T-helper 2 cell treated with Interferon-gamma antibody and Interleukin-4, amounts not matched to agents 5 μg/mL and 100 μg/mL, for 36 hours (primary cell): Measurements from ENCODE around the gene GRK5.
"Not testable (repeated sequence)": the region's sequence is repeated elsewhere in the genome, so short reads cannot be mapped to it uniquely, and the experiment has no call there.

Source experiments
- DNase-seq: peaks from one replicate; pipeline ENCODE4 v3.0.0; 2021; ENCODE audit warnings: low spot score
- H3K27ac Mint-ChIP-seq: one replicate; pipeline ENCODE4 v1.8.0; 2021; ENCODE audit warnings: mild to moderate bottlenecking, mixed read lengths
- H3K27me3 Mint-ChIP-seq: one replicate; pipeline ENCODE4 v1.8.0; 2021; ENCODE audit warnings: low read depth, mixed read lengths
- H3K36me3 Mint-ChIP-seq: one replicate; pipeline ENCODE4 v1.8.0; 2021; ENCODE audit warnings: low read depth, mixed read lengths
- H3K4me1 Mint-ChIP-seq: one replicate; pipeline ENCODE4 v1.8.0; 2021; ENCODE audit warnings: low read depth, mixed read lengths
- H3K4me3 Mint-ChIP-seq: one replicate; pipeline ENCODE4 v1.8.0; 2022; ENCODE audit warnings: mild to moderate bottlenecking, moderate library complexity, mixed read lengths
- H3K9me3 Mint-ChIP-seq: one replicate; pipeline ENCODE4 v1.8.0; 2021; ENCODE audit warnings: mixed read lengths

Gene GRK5

DNA sequence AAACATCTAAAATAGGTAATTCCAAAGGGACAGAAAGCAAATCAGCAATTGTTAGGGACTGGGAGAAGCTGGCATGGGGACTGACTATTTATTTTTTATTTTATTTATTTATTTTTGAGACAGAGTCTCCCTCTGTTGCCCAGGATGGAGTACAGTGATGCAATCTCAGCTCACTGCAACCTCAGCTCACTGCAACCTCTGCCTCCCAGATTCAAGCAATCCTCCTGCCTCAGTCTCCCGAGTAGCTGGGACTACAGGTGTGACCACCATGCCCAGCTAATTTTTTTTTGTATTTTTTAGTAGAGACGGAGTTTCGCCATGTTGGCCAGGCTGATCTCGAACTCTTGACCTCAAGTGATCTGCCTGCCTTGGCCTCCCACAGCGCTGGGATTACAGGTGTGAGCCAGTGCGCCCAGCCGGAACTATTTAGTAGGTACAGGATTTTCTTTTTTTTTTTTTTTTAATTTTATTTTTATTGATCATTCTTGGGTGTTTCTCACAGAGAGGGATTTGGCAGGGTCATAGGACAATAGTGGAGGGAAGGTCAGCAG, 26.4 kb upstream of the GRK5 start:
- not testable (repeated sequence) for H3K4me3 Mint-ChIP-seq, H3K27ac Mint-ChIP-seq, H3K9me3 Mint-ChIP-seq, DNase-seq, H3K27me3 Mint-ChIP-seq
- Mint-ChIP-seq H3K36me3 (peaks cover 18% of the 10 kb centered on the region), H3K4me1 (peaks cover 28% of the 10 kb centered on the region)

DNA sequence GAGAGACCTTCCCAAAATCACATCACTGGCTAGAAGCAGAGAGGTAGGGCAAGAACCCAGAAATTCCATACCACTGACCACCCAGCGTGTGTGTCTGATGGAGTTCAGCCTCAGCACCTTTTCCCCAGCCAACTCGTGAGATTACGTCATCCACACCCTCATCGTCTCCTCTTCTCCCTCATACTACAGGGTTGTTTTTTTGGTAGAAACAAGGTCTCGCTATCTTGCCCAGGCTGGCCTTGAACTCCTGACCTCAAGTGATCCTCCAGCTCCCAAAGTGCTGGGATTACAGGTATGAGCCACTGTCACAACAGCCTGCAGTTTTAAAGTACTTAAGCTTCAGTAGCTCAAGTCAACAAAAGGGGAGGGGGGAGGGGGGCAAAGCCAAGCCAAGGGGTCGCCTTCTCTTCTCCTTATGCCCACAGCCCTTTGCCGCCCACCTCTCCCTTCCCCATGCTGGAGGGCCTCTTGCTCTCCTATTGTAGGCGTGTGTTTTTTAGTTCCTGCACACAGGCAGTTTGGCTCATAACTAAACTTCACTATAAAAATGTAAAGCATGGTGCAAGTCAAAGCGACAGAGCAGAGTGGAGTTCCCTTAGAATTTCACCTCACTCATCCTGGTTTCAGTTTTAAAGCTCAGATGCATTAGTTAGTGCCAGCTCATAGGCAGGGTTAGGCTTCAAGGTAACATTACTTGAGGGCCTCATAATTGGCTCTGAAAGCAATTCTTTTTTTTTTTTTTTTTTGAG, 23.5 kb upstream of the GRK5 start:
- H3K27ac Mint-ChIP-seq = peak overlapping the region; percentile 79
- H3K9me3 Mint-ChIP-seq = no peaks in the 10 kb centered on the region
- no peak for DNase-seq
- no peaks in the 10 kb centered on the region for H3K27me3 Mint-ChIP-seq
- peaks cover 1% of the 10 kb centered on the region for H3K36me3 Mint-ChIP-seq
- H3K4me1 Mint-ChIP-seq = peaks cover 11% of the 10 kb centered on the region
- no peak overlapping the region for H3K4me3 Mint-ChIP-seq

DNA sequence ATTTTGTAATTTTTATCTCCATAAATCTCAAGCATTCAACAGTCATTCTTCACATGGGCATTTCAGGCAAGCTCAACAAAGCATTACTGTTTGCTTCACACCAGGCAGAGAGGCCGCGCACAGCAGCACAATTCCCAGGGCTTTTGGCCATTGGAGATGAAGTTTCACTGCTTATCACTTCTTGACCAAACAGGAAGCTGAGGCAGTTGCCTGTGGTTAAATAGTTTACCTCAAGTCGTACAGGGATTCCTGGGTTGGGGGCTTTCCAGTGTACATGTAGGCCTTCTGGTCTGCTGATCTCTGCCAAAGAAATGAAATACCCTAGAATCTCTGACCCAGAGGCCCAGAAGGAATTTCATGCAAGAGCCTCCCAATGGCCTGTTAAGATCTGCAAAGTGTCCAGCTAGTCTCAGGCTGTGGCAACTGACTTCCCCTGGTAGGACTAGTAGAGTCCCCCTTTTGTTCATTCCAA, 17.5 kb upstream of the GRK5 start:
- peak; percentile 49 for DNase-seq
- H3K4me3 Mint-ChIP-seq = peak overlapping the region; percentile 40
- no peaks in the 10 kb centered on the region for H3K27me3 Mint-ChIP-seq
- no peaks in the 10 kb centered on the region for H3K36me3 Mint-ChIP-seq
- peaks cover 17% of the 10 kb centered on the region for H3K4me1 Mint-ChIP-seq
- peak overlapping the region; percentile 3 for H3K27ac Mint-ChIP-seq
- H3K9me3 Mint-ChIP-seq = no peaks in the 10 kb centered on the region

DNA sequence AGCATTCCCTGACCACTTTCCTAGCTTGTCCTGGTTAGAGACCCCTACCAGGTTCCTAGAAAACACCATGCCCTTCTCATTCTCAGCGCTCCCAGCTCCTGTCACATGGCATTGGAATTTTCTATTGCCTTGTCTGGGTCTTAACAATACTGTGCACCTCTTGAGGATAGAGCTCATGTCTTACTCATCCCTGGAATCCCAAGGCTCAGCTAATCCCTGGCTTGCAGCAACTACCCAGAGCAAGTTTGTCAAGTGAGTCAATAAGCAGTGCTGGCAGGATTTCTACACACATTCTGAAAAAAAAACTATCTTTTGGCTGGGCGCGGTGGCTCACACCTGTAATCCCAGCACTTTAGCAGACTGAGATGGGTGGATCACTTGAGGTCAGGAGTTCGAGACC, 17.0 kb upstream of the GRK5 start:
- Mint-ChIP-seq H3K27ac (no peak overlapping the region), H3K36me3 (no peaks in the 10 kb centered on the region)

DNA sequence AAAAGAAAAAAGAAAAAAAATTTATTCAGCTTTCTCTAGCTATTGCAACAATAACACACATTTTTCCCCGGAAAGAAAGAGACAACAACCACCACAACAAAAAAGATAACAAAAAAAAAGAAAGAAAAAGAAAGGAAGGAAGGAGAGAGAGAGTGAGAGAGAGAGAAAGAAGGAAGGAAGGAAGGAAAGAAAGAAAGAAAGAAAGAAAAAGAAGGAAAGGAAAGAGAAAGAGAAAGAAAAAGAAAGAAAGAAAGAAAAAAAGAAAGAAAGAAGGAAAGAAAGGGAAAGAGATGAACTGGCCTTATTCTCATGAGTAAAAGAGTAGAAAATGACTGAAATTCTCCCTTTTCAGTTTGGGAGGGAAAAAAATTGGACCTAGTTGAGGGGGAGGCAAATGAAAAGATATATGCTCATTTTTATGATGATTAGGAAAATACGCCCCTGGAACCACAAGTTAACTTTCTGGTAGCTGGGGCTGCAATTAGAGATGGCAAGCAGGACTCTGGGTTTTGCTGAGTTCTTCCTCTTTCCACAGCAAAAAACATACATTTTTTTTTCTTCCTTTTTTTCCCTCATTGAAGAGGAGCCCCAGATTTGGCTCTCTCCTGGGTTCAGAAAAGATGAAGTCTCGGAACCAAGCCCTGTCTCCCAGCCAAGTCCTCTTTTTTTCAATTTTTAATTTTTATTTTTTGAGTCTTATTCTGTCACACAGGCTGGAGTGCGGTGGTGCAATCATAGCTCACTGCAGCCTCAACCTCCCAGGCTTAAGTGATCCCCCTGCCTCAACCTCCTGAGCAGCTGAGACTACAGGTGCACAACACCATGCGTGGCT, 16.2 kb upstream of the GRK5 start:
- no peak for DNase-seq
- Mint-ChIP-seq H3K36me3 (no peaks in the 10 kb centered on the region), H3K27ac (peak overlapping the region; percentile 56), H3K27me3 (no peaks in the 10 kb centered on the region), H3K4me1 (peaks cover 25% of the 10 kb centered on the region), H3K9me3 (no peaks in the 10 kb centered on the region), H3K4me3 (no peak overlapping the region)

More for the DNA sequence above, 17.0 kb upstream of the GRK5 start:
- Mint-ChIP-seq H3K4me3 (peak overlapping the region; percentile 40), H3K9me3 (no peaks in the 10 kb centered on the region), H3K4me1 (peaks cover 21% of the 10 kb centered on the region), H3K27me3 (no peaks in the 10 kb centered on the region)
- DNase-seq = no peak

DNA sequence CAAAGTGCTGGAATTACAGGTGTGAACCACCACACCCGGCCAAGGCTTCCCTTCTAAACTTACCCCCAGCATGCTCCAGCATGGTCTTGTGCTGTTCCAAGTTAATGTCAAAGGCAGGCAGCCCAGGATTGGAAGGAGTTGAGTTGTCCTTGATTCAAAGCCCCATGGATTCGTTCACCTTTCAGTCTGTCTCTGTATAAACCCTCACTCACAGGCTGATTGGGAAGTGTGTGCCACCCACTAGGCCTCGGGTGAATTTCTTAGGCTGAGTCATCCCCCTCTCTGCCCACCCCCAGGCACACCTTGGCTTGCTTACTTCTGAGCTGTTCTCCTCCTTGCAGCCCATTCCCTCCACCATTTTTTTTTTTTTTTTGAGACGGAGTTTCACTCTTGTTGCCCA, 15.5 kb upstream of the GRK5 start:
- DNase-seq = no peak
- Mint-ChIP-seq H3K4me3 (no peak overlapping the region), H3K36me3 (no peaks in the 10 kb centered on the region), H3K4me1 (peaks cover 25% of the 10 kb centered on the region), H3K9me3 (no peaks in the 10 kb centered on the region), H3K27ac (no peak overlapping the region), H3K27me3 (no peaks in the 10 kb centered on the region)

DNA sequence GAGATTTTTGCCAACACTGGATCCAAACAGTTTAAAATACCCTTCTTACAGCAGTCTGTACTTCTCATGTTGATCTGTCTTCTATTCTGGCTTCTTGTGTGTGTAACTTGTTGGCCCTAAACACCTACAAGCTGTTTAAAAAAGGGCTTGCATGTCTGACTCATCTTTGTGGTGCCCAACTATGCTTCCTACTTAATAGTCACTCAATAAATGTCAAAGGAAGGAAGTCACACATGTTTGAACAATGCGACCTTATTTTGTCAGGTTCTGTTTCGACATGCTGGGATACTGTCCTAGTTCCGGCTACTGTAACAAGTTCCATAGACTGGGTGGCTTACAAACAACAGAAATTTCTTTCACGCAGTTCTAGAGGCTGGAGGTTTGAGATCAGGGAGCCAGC, 9.4 kb upstream of the GRK5 start:
- H3K27ac Mint-ChIP-seq = peak overlapping the region; percentile 13
- H3K4me1 Mint-ChIP-seq = peaks cover 26% of the 10 kb centered on the region
- H3K9me3 Mint-ChIP-seq = no peaks in the 10 kb centered on the region
- no peaks in the 10 kb centered on the region for H3K36me3 Mint-ChIP-seq
- no peak for DNase-seq
- no peaks in the 10 kb centered on the region for H3K27me3 Mint-ChIP-seq
- H3K4me3 Mint-ChIP-seq = no peak overlapping the region

DNA sequence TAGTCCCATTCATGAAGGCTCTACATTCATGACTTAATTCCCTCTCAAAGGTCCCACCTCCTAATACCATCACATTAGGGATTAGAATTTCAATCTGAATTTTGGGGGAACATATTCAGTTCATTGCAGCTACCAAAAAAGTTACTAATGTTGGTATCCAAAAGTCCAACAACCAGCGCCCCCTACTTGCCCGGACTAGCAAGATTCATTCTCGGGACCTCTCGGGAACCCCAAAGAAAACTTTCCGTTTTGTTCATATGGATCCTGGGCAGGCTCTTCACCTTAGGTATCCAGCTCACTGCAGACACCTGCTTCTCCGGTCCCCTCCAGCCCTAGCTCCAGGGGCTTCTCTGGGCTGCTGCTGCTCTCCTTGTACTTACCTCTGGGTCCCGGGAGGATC, 8.9 kb upstream of the GRK5 start:
- Mint-ChIP-seq H3K36me3 (no peaks in the 10 kb centered on the region), H3K9me3 (no peaks in the 10 kb centered on the region), H3K4me3 (no peak overlapping the region), H3K27me3 (no peaks in the 10 kb centered on the region), H3K4me1 (peaks cover 26% of the 10 kb centered on the region), H3K27ac (no peak overlapping the region)
- DNase-seq = no peak

DNA sequence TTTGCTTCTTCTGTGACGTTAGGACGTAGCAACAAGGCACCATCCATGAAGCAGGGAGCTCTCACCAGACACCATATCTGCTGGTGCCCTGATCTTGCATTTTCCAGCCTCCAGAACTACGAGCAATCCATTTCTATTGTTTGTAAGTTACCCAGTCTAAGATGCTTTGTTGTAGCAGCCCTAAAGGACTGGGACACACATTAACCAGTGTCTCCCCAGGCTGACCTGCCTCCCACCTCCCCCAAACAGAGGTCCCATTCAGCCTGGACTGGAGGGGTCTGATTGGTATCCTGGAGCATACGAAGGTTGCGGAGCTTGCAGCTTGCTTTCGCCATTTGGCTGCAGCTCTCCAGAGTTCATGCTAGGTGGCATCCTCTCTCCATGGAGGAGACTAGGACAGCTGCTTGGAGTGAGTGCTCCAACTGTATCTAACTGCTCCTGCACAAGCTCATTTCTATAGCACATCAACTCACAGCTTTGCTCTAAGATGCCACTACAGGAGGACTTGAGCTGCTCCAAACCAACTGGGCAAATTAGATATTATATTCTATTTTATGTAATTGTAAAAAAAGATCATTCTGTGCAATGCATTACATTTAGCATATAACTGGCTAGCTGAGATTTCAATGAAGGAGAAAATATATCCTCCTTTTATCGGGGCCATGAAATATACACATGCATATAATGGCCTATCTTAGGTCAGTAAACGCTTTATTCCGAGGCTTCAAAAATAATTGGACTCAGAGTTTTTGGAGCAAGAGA, 8.0 kb upstream of the GRK5 start:
- H3K36me3 Mint-ChIP-seq = no peaks in the 10 kb centered on the region
- no peak overlapping the region for H3K27ac Mint-ChIP-seq
- H3K9me3 Mint-ChIP-seq = no peaks in the 10 kb centered on the region
- no peak for DNase-seq
- H3K4me3 Mint-ChIP-seq = no peak overlapping the region
- peaks cover 26% of the 10 kb centered on the region for H3K4me1 Mint-ChIP-seq
- no peaks in the 10 kb centered on the region for H3K27me3 Mint-ChIP-seq

DNA sequence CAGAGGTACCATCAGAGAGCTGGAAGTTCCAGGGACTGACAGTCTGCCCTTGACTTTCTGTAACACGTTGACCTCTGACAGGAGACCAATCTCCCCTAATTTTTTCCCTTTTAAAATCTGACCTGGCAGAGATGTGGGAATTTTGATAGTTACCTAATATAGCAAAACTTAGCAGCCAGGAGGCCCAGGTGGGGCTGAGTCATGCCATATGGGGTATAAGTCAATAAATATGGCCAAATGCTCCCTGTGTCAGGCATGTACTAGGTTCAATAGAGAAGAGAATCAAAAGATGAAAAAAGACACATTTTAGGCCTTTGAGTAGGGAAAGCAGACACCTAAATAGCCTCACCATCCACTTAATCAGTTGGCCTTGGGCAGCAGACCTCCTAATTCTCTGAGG, 6.1 kb upstream of the GRK5 start:
- no peak overlapping the region for H3K27ac Mint-ChIP-seq

DNA sequence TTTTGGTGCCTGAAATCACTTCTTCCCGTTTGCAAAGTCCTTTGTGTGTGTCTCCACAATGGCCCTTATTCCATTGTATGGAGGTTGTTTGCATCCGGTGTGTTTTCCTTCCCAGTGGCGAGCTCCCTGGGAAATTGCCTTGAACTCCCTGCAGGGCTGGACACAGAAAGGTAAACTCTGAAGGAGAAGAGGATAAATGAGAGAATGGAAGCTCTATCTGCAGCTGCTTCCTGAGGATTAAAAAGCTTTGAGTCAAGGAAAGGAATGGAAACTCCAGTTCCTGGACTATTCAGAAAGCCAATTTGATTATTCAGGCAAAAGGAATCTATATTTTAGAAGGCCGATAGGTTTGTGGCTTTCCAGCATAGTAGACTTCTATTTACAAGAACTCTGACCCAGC, 4.4 kb upstream of the GRK5 start:
- no peaks in the 10 kb centered on the region for H3K9me3 Mint-ChIP-seq
- H3K4me3 Mint-ChIP-seq = no peak overlapping the region
- peaks cover under 1% of the 10 kb centered on the region for H3K36me3 Mint-ChIP-seq
- H3K4me1 Mint-ChIP-seq = peaks cover 19% of the 10 kb centered on the region
- H3K27ac Mint-ChIP-seq = no peak overlapping the region
- H3K27me3 Mint-ChIP-seq = no peaks in the 10 kb centered on the region
- DNase-seq = no peak

More for the DNA sequence above, 6.1 kb upstream of the GRK5 start:
- no peaks in the 10 kb centered on the region for H3K9me3 Mint-ChIP-seq
- no peak overlapping the region for H3K4me3 Mint-ChIP-seq
- H3K4me1 Mint-ChIP-seq = peaks cover 22% of the 10 kb centered on the region
- no peaks in the 10 kb centered on the region for H3K27me3 Mint-ChIP-seq
- no peak for DNase-seq
- no peaks in the 10 kb centered on the region for H3K36me3 Mint-ChIP-seq

DNA sequence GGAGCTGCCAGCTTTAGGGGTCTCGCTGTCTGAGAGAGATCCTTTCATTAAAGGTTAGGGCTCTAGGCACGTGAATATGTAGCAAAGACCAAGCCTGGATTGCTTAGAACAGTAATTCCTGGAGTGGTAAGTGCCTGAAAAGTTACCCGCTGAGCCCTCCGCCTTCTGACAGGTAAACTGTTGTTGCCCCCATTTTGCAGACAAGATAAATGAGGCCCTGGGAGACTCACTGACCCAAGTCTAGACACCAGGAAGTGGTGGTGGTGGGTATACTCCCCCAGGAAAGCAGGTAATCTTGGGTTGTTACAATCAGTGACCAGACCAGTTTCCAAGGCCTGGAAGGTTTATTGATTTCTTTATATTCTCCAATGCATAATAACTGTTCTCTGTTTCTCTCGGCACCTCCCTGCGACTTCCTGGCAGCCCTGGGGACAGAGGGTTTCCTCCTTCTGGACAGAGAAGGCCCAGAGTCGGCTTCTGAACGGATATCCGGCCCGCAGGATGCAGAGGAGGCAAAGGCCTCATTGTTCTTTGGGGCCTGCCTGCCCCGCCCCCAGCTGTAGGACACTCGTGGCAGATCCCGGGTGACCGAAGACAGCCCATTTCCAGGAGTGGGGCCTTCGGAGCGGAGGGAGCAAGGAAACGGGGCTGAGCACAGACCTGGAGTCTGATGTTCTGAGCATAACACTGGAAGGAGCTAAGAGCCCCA, 1.3 kb upstream of the GRK5 start:
- DNase-seq = peak; percentile 55
- peak overlapping the region; percentile 98 for H3K27ac Mint-ChIP-seq
- H3K27me3 Mint-ChIP-seq = no peaks in the 10 kb centered on the region
- H3K36me3 Mint-ChIP-seq = peaks cover 4% of the 10 kb centered on the region
- peaks cover 27% of the 10 kb centered on the region for H3K4me1 Mint-ChIP-seq
- H3K4me3 Mint-ChIP-seq = peak overlapping the region; percentile 97
- no peaks in the 10 kb centered on the region for H3K9me3 Mint-ChIP-seq
